GM12873 (cell line): ENCODE results near the gene KLC1.

Experiments
- TF ChIP-seq, protein P1 (sequence below): IDR thresholded peaks from 2 replicates; pipeline ENCODE4 v1.5.1; 2012; ENCODE audit warnings: low read depth, mild to moderate bottlenecking, moderate library complexity, low read length, control low read depth; ENCODE audit not compliant: insufficient read depth; ENCODE audit errors: missing control alignments

Gene KLC1

DNA sequence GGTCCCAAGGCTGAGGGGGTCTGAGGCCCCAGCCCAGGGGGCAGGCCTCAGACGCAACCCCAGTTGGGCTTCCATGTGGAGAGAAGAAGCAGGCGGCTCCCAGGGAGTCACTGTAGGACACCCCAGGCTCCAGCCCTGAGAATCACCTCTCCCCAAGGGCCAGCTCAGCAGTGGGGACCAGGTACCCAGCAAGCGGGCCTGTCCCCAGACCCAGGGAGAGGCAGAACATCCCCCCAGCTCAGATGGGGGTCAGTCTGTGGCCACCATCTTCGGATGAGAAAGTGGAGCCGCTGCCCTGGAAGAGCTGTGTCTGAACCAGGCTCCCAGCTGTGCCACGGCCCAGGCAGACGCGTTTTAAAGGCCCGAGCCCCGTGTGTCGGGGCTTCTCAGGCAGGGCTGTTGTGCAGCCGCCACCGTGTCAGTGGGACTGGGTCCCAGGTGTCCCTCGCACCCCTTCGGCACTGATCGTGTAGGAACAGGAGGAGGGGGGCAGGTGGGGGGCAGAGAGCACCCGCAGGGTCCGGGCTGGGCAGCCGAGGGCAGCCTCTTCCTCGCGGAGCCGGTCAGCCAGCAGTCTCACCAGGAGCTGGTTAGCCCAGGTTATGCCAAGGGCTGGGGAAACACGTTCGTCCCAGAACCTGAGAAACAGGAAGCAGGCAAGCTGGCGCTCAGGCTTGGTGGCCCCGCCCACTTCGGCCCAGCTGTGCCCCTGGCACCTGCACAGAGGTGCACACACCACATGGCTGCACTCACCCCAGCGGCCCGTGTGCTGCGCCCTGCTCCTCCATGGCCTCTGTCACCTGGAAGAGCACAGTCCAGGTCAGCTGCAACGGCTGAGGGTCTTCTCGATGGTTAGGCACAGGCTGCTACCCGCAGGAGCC is 69.6 kb downstream of the KLC1 start:
- TF ChIP-seq, protein P1, sequence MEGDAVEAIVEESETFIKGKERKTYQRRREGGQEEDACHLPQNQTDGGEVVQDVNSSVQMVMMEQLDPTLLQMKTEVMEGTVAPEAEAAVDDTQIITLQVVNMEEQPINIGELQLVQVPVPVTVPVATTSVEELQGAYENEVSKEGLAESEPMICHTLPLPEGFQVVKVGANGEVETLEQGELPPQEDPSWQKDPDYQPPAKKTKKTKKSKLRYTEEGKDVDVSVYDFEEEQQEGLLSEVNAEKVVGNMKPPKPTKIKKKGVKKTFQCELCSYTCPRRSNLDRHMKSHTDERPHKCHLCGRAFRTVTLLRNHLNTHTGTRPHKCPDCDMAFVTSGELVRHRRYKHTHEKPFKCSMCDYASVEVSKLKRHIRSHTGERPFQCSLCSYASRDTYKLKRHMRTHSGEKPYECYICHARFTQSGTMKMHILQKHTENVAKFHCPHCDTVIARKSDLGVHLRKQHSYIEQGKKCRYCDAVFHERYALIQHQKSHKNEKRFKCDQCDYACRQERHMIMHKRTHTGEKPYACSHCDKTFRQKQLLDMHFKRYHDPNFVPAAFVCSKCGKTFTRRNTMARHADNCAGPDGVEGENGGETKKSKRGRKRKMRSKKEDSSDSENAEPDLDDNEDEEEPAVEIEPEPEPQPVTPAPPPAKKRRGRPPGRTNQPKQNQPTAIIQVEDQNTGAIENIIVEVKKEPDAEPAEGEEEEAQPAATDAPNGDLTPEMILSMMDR: no peak

DNA sequence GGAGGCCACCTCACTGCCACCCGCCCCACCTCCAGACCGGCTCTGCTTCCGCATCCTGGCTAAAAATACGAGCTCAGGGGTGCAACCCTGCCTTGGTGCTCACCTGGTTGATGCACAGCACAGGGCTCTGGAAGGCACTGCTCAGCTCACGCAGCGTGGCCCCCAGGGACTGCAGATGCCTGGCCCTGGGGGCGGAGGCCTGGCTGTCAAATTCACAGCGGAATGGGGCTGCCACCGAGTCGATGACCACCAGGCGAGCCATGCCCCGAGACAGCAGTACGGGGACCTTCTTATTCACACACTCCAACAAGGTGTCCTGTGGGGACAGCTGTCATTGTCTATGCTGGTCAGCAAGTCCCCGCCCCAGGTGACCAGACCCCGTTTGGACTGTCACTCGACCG is 70.2 kb downstream of the KLC1 start:
- TF ChIP-seq, protein P1: no peak

DNA sequence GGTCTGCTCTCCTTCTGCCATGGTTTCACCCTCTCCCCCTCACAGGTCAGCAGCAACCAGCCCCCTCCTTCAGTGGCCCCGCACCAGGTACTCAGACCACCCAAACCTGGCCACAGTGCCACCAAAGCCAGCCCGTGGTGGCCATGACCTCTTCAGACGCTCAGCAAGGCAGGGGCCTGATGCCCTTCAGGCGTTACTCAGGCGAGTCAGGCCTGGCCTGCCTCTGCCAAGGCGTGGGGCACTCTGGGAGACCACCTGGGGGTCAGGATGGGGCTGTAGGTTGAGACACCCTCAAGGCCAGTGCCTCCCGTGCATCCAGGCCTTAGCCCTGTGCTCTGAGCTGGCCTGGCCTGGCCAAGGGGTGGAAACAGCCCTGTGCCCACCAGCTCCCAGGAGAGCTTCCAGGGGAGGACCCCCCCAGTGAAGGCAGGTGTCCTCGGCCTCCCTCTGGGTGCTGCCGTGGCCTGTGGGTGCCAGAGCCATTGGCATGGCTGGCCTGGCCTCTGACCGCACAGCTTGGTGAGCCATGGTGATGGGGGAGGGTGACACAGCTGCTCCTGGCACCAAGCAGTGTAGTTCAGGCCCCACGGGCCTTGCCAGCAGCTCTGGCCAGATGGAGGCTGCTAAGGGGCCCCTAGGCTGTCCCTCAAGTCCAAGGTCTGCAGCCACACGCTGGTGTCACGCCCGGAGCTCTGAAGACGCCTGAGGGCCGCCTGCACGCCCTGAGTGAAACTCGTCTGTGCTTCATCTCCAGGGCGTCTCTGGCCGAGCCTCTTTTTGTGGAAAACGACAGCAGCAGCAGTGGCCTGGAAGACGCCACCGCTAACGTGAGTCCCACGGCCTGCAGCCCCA is 71.1 kb downstream of the KLC1 start:
- TF ChIP-seq, protein P1: no peak

DNA sequence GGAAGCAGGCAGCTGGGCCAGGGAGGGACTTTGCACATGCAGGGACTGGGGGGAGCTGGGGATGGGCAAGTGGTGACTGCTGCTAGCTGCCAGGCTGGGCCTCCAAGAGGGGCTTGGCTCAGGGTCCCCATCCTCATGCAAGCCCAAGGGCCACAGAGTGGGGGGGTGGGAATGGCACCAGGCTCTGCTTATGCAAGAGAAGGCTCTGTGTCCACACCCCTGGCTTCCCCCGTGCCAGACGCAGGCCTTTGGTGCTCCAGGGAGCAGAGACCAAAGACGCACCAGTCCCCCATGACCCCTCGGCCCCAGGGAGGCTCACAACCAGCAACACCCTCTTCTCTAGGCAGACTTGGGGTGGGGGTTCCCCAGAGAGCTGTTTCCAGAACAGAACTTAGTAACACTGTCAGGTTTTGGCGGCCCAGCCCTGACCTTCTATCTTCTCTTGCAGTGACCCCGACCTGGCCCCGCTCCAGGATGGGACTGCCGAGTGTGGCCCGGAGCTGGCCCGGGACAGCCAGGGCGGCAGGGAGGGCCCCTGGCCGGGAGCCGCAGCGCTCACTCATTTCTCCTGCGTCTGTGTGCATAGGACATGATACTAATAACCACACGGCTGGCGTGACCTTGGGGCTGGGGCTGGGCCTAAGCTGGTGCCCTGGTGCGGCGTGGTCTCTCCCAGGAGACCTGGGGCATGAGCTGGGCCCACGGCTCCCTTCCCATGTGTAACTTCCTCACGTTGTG is 71.9 kb downstream of the KLC1 start:
- TF ChIP-seq, protein P1: no peak

DNA sequence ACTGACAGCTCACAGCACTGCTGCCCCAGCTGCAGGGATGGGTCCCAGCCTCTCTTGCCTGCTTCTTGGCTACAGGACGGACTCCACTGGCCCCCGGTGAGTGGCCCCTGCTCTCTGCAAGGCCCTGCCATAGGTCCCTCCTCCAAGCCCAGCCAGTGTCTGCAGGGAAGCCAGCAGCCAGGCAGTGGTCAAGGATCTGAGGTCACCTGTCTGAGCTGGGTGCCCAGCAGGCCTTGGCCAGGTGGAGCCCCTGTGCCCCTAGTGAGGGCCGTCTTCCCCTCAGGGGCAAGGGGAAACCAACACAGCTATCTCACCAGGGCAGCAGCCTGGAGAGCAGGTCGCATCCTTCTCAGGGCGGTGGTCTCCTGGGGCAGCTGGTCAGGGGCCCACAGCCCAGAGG is 73.1 kb downstream of the KLC1 start:
- TF ChIP-seq, protein P1: no peak

DNA sequence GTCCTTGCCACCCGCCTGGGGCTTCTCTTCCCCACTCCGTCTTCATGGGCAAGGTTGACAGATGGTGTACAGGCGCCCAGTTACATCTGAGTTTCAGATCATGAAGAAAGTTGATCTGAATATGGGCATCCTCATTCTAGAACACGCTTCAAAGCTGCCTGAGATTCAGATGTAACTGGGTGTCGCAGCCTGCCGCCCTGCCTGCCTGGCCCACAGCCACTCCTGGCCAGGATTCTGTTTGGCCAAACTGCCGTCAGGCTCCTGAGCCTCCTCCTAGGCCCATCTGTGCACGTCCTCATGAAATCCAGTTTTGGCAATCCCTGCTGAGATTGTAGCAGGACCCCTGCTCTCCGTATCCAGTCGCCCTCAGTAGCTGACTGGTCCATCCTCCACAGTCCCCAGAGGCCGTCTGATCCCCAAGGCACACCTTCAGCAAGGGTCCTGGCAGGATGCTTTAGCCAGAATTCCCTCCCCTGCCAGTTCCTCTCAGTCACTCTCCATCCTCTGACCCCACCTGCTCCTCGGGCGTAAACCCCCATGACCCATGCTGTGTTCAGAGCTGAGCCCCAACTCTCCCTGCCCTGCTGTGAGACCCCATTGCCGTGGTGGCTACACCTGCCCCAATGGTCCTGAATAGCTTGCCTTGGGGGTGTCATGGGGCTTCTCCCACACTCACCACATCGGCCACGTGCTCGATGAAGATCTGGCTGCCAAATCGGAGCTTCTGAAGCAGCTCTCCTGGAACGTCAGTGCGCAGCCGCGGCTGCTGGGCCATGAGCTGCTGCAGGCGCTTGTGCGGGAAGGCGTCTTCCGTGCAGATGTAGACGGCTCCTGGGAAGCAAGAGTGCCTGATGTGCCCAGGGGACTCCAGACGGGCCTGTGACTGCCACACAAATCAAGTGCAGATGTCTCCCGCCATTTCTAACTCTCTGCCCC is 73.8 kb downstream of the KLC1 start:
- TF ChIP-seq, protein P1: no peak
